Measurements from ENCODE around the gene LORICRIN.

Gene LORICRIN

DNA sequence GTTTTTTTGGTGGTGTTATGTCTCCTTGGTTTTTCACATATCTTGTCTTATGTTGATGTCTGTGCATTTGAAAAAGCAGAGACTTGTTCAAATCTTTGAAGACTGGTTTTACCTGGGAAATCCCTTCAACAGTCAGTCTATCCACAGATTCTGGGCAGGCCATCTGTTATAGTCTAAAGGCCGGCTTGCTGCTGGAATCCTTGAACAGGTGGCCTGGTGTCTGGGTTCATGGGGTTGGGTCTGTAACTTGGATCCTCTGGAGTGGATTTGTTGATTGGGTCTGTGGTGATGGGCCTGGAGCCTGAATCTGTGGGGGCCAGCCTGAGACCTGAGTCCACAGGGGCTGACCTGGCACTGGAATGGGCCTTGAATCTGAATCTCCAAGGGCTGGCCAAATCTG, 12.2 kb downstream of the LORICRIN start:
- Histone ChIP-seq H2BK5ac (ENCODE audit: low read depth, low read length, poor library complexity) (no peak overlapping the region), H3K4me3 (ENCODE audit: low read depth, low read length) (no peak overlapping the region), H3K36me3 (ENCODE audit: control insufficient read depth in 1 of 2, insufficient read depth in 2 of 2, low read length in 2 of 2) (no peaks in the 10 kb centered on the region), H2BK12ac (ENCODE audit: low read length) (no peak overlapping the region), H3K79me1 (ENCODE audit: low read length) (peaks cover 2% of the 10 kb centered on the region), H3K9me3 (ENCODE audit: insufficient read depth, low read depth, low read length) (no peaks in the 10 kb centered on the region), H3K27ac (ENCODE audit: low read depth, low read length) (no peak overlapping the region), H3K4me1 (ENCODE audit: control insufficient read depth in 1 of 2, insufficient read depth in 2 of 2, low read length in 2 of 2) (no peaks in the 10 kb centered on the region), H3K4me2 (ENCODE audit: low read length) (no peak overlapping the region), H3K4ac (ENCODE audit: low read depth, low read length) (no peak overlapping the region), H2AFZ (ENCODE audit: insufficient read depth, low read length, poor library complexity) (no peak overlapping the region), H4K8ac (ENCODE audit: low read depth, low read length) (no peak overlapping the region), H3K18ac (ENCODE audit: low read length) (no peak overlapping the region), H4K91ac (ENCODE audit: low read depth, low read length) (no peak overlapping the region), H4K12ac (ENCODE audit: low read depth, low read length) (no peak overlapping the region), H3K79me2 (ENCODE audit: control insufficient read depth, insufficient read depth, low read length, poor library complexity) (no peaks in the 10 kb centered on the region), H2AK5ac (ENCODE audit: low read length) (no peak overlapping the region), H3K27me3 (ENCODE audit: insufficient read depth, low read length) (no peaks in the 10 kb centered on the region), H3K23ac (ENCODE audit: low read length) (no peak overlapping the region), H2BK120ac (ENCODE audit: insufficient read depth, low read length, poor library complexity) (no peak overlapping the region), H3K9ac (ENCODE audit: low read length) (no peak overlapping the region), H3K14ac (ENCODE audit: low read length) (no peak overlapping the region)
- WGBS (ENCODE audit: extremely low coverage, insufficient coverage, insufficient read length), result no CpG with 5 or more reads among the region's 1 CpG
- DNase-seq, result no peak

DNA sequence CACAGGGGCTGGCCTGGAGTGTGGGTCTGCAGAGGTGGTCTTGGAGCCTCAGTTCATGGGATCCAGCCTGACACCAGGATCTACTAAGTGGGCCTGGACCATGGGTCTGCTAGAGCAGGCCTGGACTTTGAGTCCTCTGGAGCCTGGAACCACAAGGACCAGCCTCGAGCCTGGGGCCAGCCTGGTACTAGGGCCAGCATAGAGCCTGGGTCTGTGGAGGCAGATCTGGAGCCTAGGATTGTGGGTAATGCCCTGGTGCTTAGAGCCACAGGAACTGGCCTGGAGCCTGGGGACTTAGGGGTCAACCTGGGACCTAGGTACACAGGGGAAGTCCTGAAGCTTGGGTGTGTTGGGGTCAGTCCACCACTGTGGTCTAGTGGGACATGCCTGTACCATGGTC, 12.7 kb downstream of the LORICRIN start:
- H2AFZ ChIP-seq (ENCODE audit: insufficient read depth, low read length, poor library complexity), result no peak overlapping the region
- H3K36me3 ChIP-seq (ENCODE audit: control insufficient read depth in 1 of 2, insufficient read depth in 2 of 2, low read length in 2 of 2), result no peaks in the 10 kb centered on the region
- DNase-seq, result no peak
- H3K79me2 ChIP-seq (ENCODE audit: control insufficient read depth, insufficient read depth, low read length, poor library complexity), result no peaks in the 10 kb centered on the region
- no peaks in the 10 kb centered on the region for H3K27me3 ChIP-seq (ENCODE audit: insufficient read depth, low read length)
- H2AK5ac ChIP-seq (ENCODE audit: low read length), result no peak overlapping the region
- H2BK5ac ChIP-seq (ENCODE audit: low read depth, low read length, poor library complexity), result no peak overlapping the region
- no peak overlapping the region for H4K12ac ChIP-seq (ENCODE audit: low read depth, low read length)
- no peak overlapping the region for H3K23ac ChIP-seq (ENCODE audit: low read length)
- no peak overlapping the region for H3K4me2 ChIP-seq (ENCODE audit: low read length)
- H3K4ac ChIP-seq (ENCODE audit: low read depth, low read length), result no peak overlapping the region
- no peak overlapping the region for H2BK12ac ChIP-seq (ENCODE audit: low read length)
- no peak overlapping the region for H2BK120ac ChIP-seq (ENCODE audit: insufficient read depth, low read length, poor library complexity)
- WGBS (ENCODE audit: extremely low coverage, insufficient coverage, insufficient read length), result no CpG with 5 or more reads among the region's 1 CpG
- H4K8ac ChIP-seq (ENCODE audit: low read depth, low read length), result no peak overlapping the region
- no peak overlapping the region for H3K18ac ChIP-seq (ENCODE audit: low read length)
- H3K4me1 ChIP-seq (ENCODE audit: control insufficient read depth in 1 of 2, insufficient read depth in 2 of 2, low read length in 2 of 2), result no peaks in the 10 kb centered on the region
- no peak overlapping the region for H3K27ac ChIP-seq (ENCODE audit: low read depth, low read length)
- no peak overlapping the region for H3K9ac ChIP-seq (ENCODE audit: low read length)
- no peak overlapping the region for H3K4me3 ChIP-seq (ENCODE audit: low read depth, low read length)
- H4K91ac ChIP-seq (ENCODE audit: low read depth, low read length), result no peak overlapping the region
- no peak overlapping the region for H3K14ac ChIP-seq (ENCODE audit: low read length)
- H3K9me3 ChIP-seq (ENCODE audit: insufficient read depth, low read depth, low read length), result no peaks in the 10 kb centered on the region
- peaks cover 2% of the 10 kb centered on the region for H3K79me1 ChIP-seq (ENCODE audit: low read length)

DNA sequence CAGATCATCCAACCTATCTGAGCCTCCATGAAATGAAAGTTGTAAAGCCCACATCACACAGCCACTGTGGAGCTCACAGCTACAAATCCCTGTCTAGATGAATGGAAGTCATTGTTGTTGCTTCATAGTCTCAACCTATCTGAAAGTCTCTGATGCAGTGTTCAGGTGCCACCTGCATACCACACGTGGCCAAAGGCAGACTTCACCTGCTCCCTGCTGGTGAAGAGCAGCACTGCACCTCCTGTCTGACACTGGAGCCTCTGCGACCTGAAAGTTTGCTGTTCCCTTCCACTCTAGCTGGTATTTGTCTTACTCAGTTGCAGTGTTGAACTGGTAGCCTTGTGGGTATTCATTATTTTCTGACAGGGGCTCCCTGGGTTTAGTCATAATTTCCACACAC, 18.4 kb downstream of the LORICRIN start:
- no peak overlapping the region for H3K4ac ChIP-seq (ENCODE audit: low read depth, low read length)
- H4K8ac ChIP-seq (ENCODE audit: low read depth, low read length), result no peak overlapping the region
- no peaks in the 10 kb centered on the region for H3K27me3 ChIP-seq (ENCODE audit: insufficient read depth, low read length)
- no peak overlapping the region for H3K4me2 ChIP-seq (ENCODE audit: low read length)
- H3K79me1 ChIP-seq (ENCODE audit: low read length), result peaks cover 1% of the 10 kb centered on the region
- no peak overlapping the region for H2AK5ac ChIP-seq (ENCODE audit: low read length)
- no peak overlapping the region for H3K14ac ChIP-seq (ENCODE audit: low read length)
- no peaks in the 10 kb centered on the region for H3K9me3 ChIP-seq (ENCODE audit: insufficient read depth, low read depth, low read length)
- H3K36me3 ChIP-seq (ENCODE audit: control insufficient read depth in 1 of 2, insufficient read depth in 2 of 2, low read length in 2 of 2), result no peaks in the 10 kb centered on the region
- H3K79me2 ChIP-seq (ENCODE audit: control insufficient read depth, insufficient read depth, low read length, poor library complexity), result no peaks in the 10 kb centered on the region
- H3K4me3 ChIP-seq (ENCODE audit: low read depth, low read length), result no peak overlapping the region
- no peak overlapping the region for H2BK5ac ChIP-seq (ENCODE audit: low read depth, low read length, poor library complexity)
- no peak overlapping the region for H4K12ac ChIP-seq (ENCODE audit: low read depth, low read length)
- H2BK12ac ChIP-seq (ENCODE audit: low read length), result no peak overlapping the region
- no peak overlapping the region for H3K18ac ChIP-seq (ENCODE audit: low read length)
- DNase-seq, result peak; percentile 44 to 70
- no peak overlapping the region for H2BK120ac ChIP-seq (ENCODE audit: insufficient read depth, low read length, poor library complexity)
- H3K9ac ChIP-seq (ENCODE audit: low read length), result no peak overlapping the region
- no peak overlapping the region for H4K91ac ChIP-seq (ENCODE audit: low read depth, low read length)
- H3K4me1 ChIP-seq (ENCODE audit: control insufficient read depth in 1 of 2, insufficient read depth in 2 of 2, low read length in 2 of 2), result no peaks in the 10 kb centered on the region
- H2AFZ ChIP-seq (ENCODE audit: insufficient read depth, low read length, poor library complexity), result no peak overlapping the region
- no CpG with 5 or more reads among the region's 2 CpGs for WGBS (ENCODE audit: extremely low coverage, insufficient coverage, insufficient read length)
- H3K23ac ChIP-seq (ENCODE audit: low read length), result no peak overlapping the region
- no peak overlapping the region for H3K27ac ChIP-seq (ENCODE audit: low read depth, low read length)

DNA sequence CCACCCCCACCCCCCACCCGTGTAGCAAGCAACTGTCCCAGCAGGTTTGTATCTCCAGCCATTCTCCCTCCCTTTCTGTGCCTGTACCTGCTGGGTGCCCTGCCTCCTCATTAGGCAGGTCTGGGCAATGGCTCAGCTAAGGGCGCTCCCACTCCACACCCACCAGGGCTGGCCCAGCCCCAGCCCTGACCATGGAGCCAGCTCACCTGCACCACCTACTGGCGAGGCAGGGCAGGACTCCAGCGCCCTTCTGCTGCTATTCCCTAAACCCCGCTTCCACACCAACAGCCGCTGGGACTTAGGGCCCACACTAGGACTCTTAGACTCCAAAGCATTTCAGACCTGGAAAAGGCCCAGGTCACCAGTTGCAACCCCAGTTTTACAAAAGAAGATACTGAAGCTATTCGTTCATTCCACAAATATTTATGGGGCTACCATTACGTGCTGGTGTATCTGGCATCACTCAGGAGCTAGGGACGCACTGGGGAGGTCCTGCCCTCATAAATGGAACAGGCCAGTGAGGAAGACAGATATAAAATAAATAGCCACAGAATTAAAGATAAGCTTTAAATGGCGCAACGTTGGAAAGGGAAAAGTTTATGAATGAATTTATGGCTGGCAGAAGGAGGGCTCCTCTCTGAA, 29.3 kb downstream of the LORICRIN start:
- no peak overlapping the region for H4K91ac ChIP-seq (ENCODE audit: low read depth, low read length)
- H3K4me3 ChIP-seq (ENCODE audit: low read depth, low read length), result no peak overlapping the region
- no peak overlapping the region for H2BK120ac ChIP-seq (ENCODE audit: insufficient read depth, low read length, poor library complexity)
- H3K4me1 ChIP-seq (ENCODE audit: control insufficient read depth in 1 of 2, insufficient read depth in 2 of 2, low read length in 2 of 2), result peaks cover 25 to 36% of the 10 kb centered on the region in 2 experiments
- no CpG with 5 or more reads among the region's 11 CpGs for WGBS (ENCODE audit: extremely low coverage, insufficient coverage, insufficient read length)
- no peaks in the 10 kb centered on the region for H3K27me3 ChIP-seq (ENCODE audit: insufficient read depth, low read length)
- no peak overlapping the region for H3K23ac ChIP-seq (ENCODE audit: low read length)
- H2BK5ac ChIP-seq (ENCODE audit: low read depth, low read length, poor library complexity), result no peak overlapping the region
- no peak overlapping the region for H3K18ac ChIP-seq (ENCODE audit: low read length)
- H2AFZ ChIP-seq (ENCODE audit: insufficient read depth, low read length, poor library complexity), result no peak overlapping the region
- H3K14ac ChIP-seq (ENCODE audit: low read length), result no peak overlapping the region
- no peak overlapping the region for H3K27ac ChIP-seq (ENCODE audit: low read depth, low read length)
- no peak overlapping the region for H3K4ac ChIP-seq (ENCODE audit: low read depth, low read length)
- DNase-seq, result peak; percentile 21 to 40
- H4K12ac ChIP-seq (ENCODE audit: low read depth, low read length), result no peak overlapping the region
- no peak overlapping the region for H2AK5ac ChIP-seq (ENCODE audit: low read length)
- no peak overlapping the region for H2BK12ac ChIP-seq (ENCODE audit: low read length)
- peaks cover 10% of the 10 kb centered on the region for H3K79me1 ChIP-seq (ENCODE audit: low read length)
- H3K9me3 ChIP-seq (ENCODE audit: insufficient read depth, low read depth, low read length), result no peaks in the 10 kb centered on the region
- no peak overlapping the region for H3K9ac ChIP-seq (ENCODE audit: low read length)
- no peaks in the 10 kb centered on the region for H3K36me3 ChIP-seq (ENCODE audit: control insufficient read depth in 1 of 2, insufficient read depth in 2 of 2, low read length in 2 of 2)
- no peak overlapping the region for H3K4me2 ChIP-seq (ENCODE audit: low read length)
- no peaks in the 10 kb centered on the region for H3K79me2 ChIP-seq (ENCODE audit: control insufficient read depth, insufficient read depth, low read length, poor library complexity)
- H4K8ac ChIP-seq (ENCODE audit: low read depth, low read length), result no peak overlapping the region
